Stimulated activated CD8-positive, alpha-beta memory T cell treated with anti-CD3 and anti-CD28 coated beads, Interleukin-7, amount 100 ng/mL, for 48 hours (primary cell): Measurements from ENCODE around the gene TBC1D19.
"Not testable (repeated sequence)": the region's sequence is repeated elsewhere in the genome, so short reads cannot be mapped to it uniquely, and the experiment has no call there.

Source experiments
- DNase-seq, 2 donors: peaks; one replicate each; pipeline ENCODE4 v3.0.0-alpha.2; 2020; ENCODE audit warnings: low read depth in 1 of 2; ENCODE audit errors: extremely low read depth in 1 of 2

TBC1D19 gene

DNA sequence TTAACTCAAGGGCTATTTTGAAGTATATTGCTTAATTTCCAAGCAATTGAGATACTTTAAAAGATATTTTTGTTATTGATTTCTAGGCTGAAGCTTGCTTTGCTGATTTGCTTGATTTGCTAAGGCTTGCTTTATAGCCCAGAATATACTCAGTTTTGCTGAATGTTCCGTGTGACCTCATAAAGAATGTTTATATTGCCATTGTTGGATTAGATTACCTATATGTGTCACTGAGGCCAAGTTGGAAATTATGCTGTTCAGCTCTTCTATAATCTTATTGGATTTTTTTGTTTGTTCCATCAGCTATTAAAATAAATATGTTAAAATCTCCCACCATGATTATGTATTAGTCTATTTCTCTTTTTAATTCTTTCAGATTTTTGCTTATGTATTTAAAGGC is 13.0 kb downstream of the TBC1D19 start:
- no peak for DNase-seq

- no peak for DNase-seq
These were observed 17.3 kb downstream of the TBC1D19 start for GRCh38 chr4:26601204-26601603.

DNA sequence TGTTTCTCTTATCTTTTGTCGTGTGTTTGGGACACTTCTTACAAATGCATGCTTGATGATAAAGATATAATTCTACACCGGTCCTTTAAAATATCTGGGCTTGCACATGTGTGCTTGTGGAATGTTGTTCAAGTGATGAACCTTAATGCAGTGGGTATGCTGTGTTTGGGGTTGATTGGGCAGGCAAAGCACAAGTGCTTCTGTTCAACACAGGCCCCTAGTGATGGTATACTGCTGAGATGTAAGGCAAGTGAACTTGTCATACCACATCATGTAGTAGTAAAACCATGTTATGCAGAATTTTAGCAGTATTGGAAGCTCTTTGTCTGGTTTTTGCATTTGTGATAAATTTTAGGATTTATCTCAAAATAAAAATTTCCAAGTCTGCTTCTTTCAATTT is 23.9 kb downstream of the TBC1D19 start:
- no peak for DNase-seq

GRCh38 chr4:26609391-26609790 is 25.5 kb downstream of the TBC1D19 start:
- no peak for DNase-seq

- DNase-seq = no peak
These were observed 26.0 kb downstream of the TBC1D19 start for GRCh38 chr4:26609868-26610267.

DNA sequence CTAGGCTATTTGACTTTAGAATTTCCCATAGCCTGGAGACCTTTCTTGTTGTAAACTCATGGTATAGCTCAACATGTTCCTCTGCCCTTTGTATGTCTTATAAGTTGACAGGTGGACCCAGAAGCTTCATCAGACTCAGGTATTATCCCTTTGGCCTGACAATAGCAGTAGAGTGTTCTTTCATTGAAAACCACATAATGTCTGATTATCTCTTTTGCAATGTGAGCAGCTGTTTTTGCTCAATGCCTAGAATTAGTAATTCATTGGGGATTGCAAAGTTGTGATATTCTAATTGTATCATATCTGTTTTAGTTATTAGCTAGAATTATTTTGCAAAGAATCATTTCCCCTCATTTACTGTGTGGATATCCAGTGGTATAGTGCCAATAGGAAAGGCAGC is 27.5 kb downstream of the TBC1D19 start:
- DNase-seq = no peak

GRCh38 chr4:26611885-26612284 is 28.0 kb downstream of the TBC1D19 start:
- no peak for DNase-seq

- DNase-seq = no peak
These were observed 29.4 kb downstream of the TBC1D19 start for GRCh38 chr4:26613237-26613636.

- no peak for DNase-seq
These were observed 29.9 kb downstream of the TBC1D19 start for GRCh38 chr4:26613735-26614134.

GRCh38 chr4:26619784-26620183 is 35.9 kb downstream of the TBC1D19 start:
- DNase-seq = no peak

DNA sequence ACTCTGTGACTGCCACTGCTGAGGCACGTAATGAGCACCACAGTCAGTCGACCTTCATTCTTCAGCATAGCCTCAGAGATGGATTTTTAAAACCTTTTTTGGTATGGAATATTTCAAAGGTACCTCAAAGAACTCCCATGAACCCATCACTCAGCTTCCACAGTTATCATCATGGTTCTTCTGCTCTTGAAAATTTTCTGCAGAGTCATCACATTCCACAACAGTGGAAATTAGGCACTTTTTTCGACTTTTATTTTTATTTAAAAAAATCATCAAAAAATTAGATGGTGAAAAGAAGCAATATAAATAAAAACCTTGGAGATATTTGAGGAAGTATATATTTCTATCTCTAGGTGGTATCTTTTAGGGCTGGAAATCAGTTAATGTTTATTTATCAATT is 37.5 kb downstream of the TBC1D19 start:
- no peak for DNase-seq

DNA sequence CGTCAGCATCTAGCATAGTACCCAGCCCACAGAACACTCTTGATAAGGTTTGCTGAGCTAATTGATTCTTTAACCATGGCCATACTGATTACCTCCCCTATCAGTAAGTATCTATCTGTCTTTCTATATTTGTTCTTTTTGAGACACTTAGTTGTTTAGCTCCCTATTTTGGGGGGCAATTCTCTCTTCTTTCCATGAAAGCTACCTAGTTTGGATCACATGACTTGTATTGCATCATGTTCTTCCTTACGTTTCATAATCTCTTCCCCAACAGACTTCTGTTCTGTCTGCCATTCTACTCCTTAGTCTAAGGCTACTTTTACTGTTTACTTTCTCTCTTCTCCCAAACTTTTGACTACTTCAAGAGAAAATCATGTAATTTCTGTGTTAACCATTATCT is 39.0 kb downstream of the TBC1D19 start:
- DNase-seq = no peak

DNA sequence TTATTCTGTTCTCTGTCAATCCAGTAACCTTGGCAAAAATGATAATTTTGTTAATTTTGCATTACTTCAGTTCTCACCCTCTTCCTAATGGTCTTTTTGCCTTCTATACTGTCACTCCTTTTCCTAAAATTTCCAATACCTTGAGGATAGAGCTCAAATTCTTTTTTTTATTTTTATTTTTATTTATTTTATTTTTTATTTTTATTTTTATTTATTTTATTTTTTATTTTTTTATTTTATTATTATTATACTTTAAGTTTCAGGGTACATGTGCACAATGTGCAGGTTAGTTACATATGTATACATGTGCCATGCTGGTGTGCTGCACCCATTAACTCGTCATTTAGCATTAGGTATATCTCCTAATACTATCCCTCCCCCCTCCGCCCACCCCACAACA is 42.8 kb downstream of the TBC1D19 start:
- DNase-seq = not testable (repeated sequence)

DNA sequence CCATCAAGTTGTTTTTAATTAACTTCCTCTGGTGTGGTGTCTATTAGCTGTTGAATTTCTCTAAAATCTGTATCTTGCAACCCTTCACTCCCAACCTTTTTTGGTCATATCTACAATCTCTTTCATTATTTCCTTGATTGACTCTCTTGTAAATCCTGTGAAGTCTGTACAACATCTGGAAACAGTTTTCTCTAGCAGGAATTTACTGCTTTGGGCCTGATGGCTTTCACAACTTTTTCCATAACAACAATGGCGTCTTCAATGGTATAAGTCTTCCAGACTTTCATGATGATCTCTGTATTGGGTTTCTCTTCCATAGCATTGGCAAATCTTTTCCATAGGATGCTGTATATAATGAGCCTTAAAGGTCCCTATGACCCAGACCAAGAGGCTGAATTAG is 49.0 kb downstream of the TBC1D19 start:
- DNase-seq = no peak

- no peak for DNase-seq
These were observed 50.4 kb downstream of the TBC1D19 start for GRCh38 chr4:26634237-26634636.

GRCh38 chr4:26636458-26636857 is 52.6 kb downstream of the TBC1D19 start:
- DNase-seq = no peak

GRCh38 chr4:26640639-26641038 is 56.8 kb downstream of the TBC1D19 start:
- not testable (repeated sequence) for DNase-seq

GRCh38 chr4:26647523-26648224 is 63.8 kb downstream of the TBC1D19 start:
- DNase-seq = no peak

DNA sequence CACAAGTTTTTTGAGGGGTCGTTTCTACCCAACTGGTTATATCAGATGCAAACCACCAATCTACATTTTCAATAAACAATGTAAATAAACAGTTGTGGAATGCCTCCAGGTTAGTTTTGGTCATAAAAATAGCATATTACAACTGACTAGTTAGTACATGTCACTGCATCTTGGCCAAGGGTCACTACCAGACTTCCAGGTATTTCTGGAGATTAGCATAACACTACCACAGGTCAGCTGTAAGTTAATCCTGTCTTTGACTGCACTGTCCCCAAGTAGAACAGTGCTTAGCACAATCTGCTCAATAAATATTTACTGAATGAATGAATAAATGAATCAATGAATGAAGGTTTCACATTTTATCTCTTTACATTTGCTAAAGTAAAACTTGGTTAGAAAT is 64.4 kb downstream of the TBC1D19 start:
- DNase-seq = no peak

- DNase-seq = no peak
These were observed 76.4 kb downstream of the TBC1D19 start for GRCh38 chr4:26660261-26660660.

DNA sequence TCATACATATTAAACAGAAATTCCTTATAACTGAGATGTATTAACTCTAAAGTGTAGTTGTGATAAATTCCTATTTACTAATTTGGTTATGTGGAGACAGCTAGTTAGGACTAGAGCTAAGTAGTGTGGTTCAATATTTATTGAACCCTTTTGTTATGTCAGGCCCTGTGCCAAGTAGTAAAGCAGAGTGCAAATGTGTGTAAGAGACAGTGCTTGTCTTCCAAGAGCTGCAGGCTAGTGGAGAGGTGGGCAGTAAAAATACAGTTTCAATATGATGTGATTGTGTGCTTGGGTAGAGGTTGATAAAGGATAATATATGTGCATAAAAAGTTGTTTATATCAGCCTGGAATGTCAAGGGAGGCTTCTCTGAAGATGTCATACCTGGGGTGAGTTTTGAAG is 80.0 kb downstream of the TBC1D19 start:
- no peak for DNase-seq

- no peak for DNase-seq
These were observed 87.1 kb downstream of the TBC1D19 start for GRCh38 chr4:26670903-26671537.
